C4-2B (cell line): ENCODE results near the gene IGSF9.

ENCODE experiments used
- H3K27ac ChIP-seq: fragments of 450-650 bp; 2 replicates; pipeline ENCODE4 v1.5.1; 2017
- CTCF ChIP-seq: fragments of 450-650 bp; conservative IDR thresholded peaks from 2 replicates; pipeline ENCODE4 v1.5.1; 2017; ENCODE audit warnings: mild to moderate bottlenecking
- ZFX ChIP-seq: fragments of 450-650 bp; IDR thresholded peaks from 2 replicates; pipeline ENCODE4 v1.6.1; 2017

The IGSF9 gene

GRCh38 chr1:159941591-159942560 is 3.5 kb downstream of the IGSF9 start:
- H3K27ac ChIP-seq: no peak overlapping the region
- TF ChIP-seq CTCF: no peak
- no peak for TF ChIP-seq ZFX

- no peak for TF ChIP-seq ZFX
- no peak for TF ChIP-seq CTCF
- H3K27ac ChIP-seq: no peak overlapping the region
These were observed 4.3 kb downstream of the IGSF9 start for GRCh38 chr1:159941141-159941540.

- H3K27ac ChIP-seq: no peak overlapping the region
- TF ChIP-seq ZFX (no peak), CTCF (no peak)
These were observed 5.3 kb downstream of the IGSF9 start for GRCh38 chr1:159940006-159940620.

- TF ChIP-seq CTCF (no peak), ZFX (no peak)
- H3K27ac ChIP-seq: no peak overlapping the region
These were observed 5.8 kb downstream of the IGSF9 start for GRCh38 chr1:159939678-159940002.

GRCh38 chr1:159938905-159939677 is 6.3 kb downstream of the IGSF9 start:
- TF ChIP-seq ZFX (no peak), CTCF (no peak)
- H3K27ac ChIP-seq: no peak overlapping the region

GRCh38 chr1:159938211-159938852 is 7.1 kb downstream of the IGSF9 start:
- no peak for TF ChIP-seq ZFX
- no peak for TF ChIP-seq CTCF
- no peak overlapping the region for H3K27ac ChIP-seq
